T-helper 1 cell treated with Interleukin-12 subunit alpha and Interleukin-12 subunit beta and Interleukin-4 antibody, amounts not matched to agents 30 μg/mL and 1 μg/mL, for 36 hours (primary cell): ENCODE results near the gene FAM120AOS.

Experiments
- H3K27ac Mint-ChIP-seq: one replicate; pipeline ENCODE4 v1.8.0; 2021; ENCODE audit warnings: mild to moderate bottlenecking, mixed read lengths
- H3K27me3 Mint-ChIP-seq: one replicate; pipeline ENCODE4 v1.8.0; 2021; ENCODE audit warnings: low read depth, mixed read lengths
- H3K36me3 Mint-ChIP-seq: one replicate; pipeline ENCODE4 v1.8.0; 2021; ENCODE audit warnings: low read depth, mixed read lengths
- H3K4me1 Mint-ChIP-seq: one replicate; pipeline ENCODE4 v1.8.0; 2021; ENCODE audit warnings: low read depth, mixed read lengths
- H3K4me3 Mint-ChIP-seq: one replicate; pipeline ENCODE4 v1.8.0; 2021; ENCODE audit warnings: mild to moderate bottlenecking, moderate library complexity, mixed read lengths
- H3K9me3 Mint-ChIP-seq: one replicate; pipeline ENCODE4 v1.8.0; 2021; ENCODE audit warnings: mixed read lengths

The FAM120AOS gene

DNA sequence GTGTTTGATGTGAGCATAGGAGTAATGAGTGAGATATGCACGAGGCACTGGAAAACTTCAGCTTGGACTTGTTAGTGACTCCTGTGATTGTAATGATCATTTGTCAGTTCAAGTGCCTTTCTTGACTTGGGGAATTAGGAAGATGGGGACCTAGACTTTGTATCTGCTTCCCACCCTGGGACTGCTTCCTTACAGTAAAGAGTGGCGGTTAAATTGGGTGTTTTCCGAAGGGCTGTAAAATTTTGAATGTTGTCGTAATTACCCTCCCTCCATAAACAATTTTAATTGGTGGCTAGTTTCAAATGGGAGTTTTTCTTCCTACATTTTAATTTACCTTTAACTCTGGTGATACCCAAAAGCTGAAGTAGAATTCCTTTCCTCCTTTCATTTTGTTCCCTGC is 23.5 kb upstream of the FAM120AOS start:
- H3K27ac Mint-ChIP-seq = no peak overlapping the region

DNA sequence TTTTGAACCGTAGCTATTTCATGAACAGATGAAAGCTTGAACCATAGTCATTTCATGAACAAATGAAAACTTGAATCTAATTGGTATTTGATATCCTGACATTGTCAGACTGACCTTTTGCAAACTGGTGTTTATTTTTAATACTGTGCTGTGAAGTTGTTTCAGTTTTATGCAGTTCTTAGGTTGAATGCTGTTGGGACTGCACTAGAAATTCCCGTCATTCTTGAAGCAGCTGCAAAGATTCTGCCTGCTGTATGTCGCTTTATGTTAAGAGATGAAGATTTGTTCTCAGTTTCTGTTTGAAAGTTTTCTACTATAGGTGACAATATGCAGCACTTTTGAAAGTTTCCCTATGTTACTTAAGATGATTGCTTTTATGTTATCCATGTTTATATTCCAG is 22.5 kb upstream of the FAM120AOS start:
- peaks cover 25% of the 10 kb centered on the region for H3K4me1 Mint-ChIP-seq
- H3K9me3 Mint-ChIP-seq = no peaks in the 10 kb centered on the region
- no peak overlapping the region for H3K4me3 Mint-ChIP-seq
- H3K27ac Mint-ChIP-seq = no peak overlapping the region
- H3K27me3 Mint-ChIP-seq = no peaks in the 10 kb centered on the region
- peaks cover 35% of the 10 kb centered on the region for H3K36me3 Mint-ChIP-seq

More for the DNA sequence above, 23.5 kb upstream of the FAM120AOS start:
- Mint-ChIP-seq H3K36me3 (peaks cover 37% of the 10 kb centered on the region), H3K9me3 (no peaks in the 10 kb centered on the region), H3K27me3 (no peaks in the 10 kb centered on the region), H3K4me1 (peaks cover 20% of the 10 kb centered on the region), H3K4me3 (no peak overlapping the region)

DNA sequence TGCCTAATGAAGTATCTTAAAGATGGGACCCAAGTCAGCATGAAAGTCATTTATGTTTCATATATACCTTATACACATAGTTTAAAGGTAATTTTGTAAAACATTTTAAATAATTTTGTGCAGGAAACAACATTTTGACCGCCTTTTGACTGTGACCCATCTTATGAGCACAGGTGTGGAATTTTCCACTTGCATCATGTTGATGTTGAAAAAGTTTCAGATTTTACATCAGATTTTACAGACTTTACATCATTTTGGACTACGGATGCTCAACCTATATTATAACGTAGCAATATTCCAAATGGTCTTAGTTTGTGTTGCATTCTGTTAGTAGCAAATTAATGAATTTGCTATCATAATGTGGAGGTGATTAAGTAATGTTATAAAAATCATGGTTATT is 21.7 kb upstream of the FAM120AOS start:
- no peak overlapping the region for H3K4me3 Mint-ChIP-seq
- no peaks in the 10 kb centered on the region for H3K27me3 Mint-ChIP-seq
- H3K36me3 Mint-ChIP-seq = peaks cover 36% of the 10 kb centered on the region
- peaks cover 30% of the 10 kb centered on the region for H3K4me1 Mint-ChIP-seq
- H3K27ac Mint-ChIP-seq = no peak overlapping the region
- H3K9me3 Mint-ChIP-seq = no peaks in the 10 kb centered on the region

DNA sequence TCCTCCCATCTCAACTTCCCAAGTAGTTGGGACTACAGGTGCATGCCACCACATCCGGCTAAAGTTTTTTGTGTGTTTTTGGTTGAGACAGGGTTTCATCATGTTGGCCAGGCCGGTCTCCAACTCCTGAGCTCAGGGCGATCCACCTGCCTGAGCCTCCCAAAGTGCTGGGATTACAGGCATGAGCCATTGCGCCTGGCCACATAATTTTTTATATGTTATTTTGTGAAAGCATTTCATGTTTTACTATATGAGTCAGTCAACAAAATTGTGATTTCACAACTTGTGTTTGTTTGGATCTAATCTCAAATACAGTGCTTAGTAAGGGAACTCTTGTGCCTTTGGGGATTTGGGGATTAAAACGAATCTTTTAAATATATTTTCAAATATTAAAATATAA is 20.0 kb upstream of the FAM120AOS start:
- Mint-ChIP-seq H3K27me3 (no peaks in the 10 kb centered on the region), H3K36me3 (peaks cover 31% of the 10 kb centered on the region), H3K27ac (no peak overlapping the region), H3K4me1 (peaks cover 33% of the 10 kb centered on the region), H3K4me3 (no peak overlapping the region), H3K9me3 (no peaks in the 10 kb centered on the region)

DNA sequence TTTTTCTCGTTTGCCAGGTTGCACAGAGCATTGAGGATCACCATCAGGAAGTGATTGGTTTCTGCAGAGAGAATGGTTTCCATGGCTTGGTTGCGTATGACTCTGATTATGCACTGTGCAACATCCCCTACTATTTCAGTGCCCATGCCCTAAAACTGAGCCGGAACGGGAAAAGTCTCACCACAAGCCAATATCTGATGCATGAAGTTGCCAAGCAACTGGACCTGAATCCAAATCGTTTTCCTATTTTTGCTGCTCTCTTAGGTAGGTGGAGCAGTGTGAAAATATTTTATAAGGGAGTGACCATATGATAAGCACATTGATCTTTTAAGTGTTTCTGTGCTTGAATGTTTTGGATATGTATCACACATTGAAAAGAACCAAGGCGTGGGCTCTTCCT is 17.7 kb upstream of the FAM120AOS start:
- no peak overlapping the region for H3K27ac Mint-ChIP-seq
- H3K4me1 Mint-ChIP-seq = peaks cover 53% of the 10 kb centered on the region
- no peak overlapping the region for H3K4me3 Mint-ChIP-seq
- H3K36me3 Mint-ChIP-seq = peaks cover 24% of the 10 kb centered on the region
- H3K9me3 Mint-ChIP-seq = no peaks in the 10 kb centered on the region
- H3K27me3 Mint-ChIP-seq = no peaks in the 10 kb centered on the region

DNA sequence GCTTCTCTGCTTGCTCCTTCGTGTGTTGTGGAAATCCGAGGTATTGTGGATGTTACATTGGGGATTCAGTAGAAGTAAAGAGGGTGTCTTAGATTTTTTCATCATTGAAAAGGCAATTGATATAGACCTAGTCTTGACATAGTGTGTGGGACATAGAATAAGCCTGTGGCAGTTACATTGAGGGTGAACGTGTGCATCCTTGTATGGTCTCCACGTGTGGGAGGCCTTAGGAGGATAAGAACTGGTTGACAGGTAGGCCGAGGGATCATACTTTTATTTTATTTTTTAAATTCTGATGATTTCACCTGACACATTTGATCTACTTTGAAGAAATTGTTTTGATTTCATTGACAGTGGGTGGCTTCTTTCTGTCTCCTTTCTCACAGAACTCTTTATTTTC is 17.0 kb upstream of the FAM120AOS start:
- H3K27ac Mint-ChIP-seq = peak overlapping the region; percentile 2
- no peaks in the 10 kb centered on the region for H3K27me3 Mint-ChIP-seq
- H3K9me3 Mint-ChIP-seq = no peaks in the 10 kb centered on the region
- H3K4me1 Mint-ChIP-seq = peaks cover 54% of the 10 kb centered on the region
- peaks cover 22% of the 10 kb centered on the region for H3K36me3 Mint-ChIP-seq
- H3K4me3 Mint-ChIP-seq = no peak overlapping the region

DNA sequence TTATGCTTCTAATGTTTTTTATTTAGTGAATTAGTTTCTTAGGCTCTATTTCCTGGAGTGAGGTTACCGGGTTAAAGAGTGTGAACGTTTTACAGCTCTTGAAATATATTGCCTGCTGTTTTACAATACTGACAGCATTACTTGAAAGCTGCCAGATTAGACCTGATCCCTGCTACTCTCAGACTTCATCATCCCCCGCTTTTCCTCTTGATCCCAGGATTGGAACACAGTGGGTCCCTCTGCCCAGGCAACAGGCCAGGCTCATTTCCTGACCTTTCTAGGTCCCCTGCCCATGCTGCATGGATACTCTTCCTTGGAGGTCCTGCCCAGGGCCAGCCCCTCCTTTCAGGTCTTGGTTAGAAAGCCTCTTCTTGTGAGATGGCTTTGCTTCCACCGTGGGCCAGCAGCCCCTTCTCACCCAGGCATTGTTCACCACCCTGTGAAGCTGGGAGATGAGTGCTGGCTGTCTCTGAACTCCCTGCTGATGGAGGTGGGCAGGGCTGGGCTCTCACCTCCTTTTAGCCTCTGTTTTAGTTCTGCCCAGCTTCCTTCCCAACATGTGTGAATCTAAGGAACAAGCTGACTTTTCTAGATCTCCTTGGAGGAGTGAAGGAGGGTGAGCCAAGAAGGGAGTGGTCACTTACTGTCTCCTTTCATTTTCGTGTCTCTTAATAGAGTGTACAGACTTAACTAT is 15.5 kb upstream of the FAM120AOS start:
- H3K4me1 Mint-ChIP-seq = peaks cover 63% of the 10 kb centered on the region
- H3K4me3 Mint-ChIP-seq = peak overlapping the region; percentile 33
- H3K27ac Mint-ChIP-seq = peak overlapping the region; percentile 41

DNA sequence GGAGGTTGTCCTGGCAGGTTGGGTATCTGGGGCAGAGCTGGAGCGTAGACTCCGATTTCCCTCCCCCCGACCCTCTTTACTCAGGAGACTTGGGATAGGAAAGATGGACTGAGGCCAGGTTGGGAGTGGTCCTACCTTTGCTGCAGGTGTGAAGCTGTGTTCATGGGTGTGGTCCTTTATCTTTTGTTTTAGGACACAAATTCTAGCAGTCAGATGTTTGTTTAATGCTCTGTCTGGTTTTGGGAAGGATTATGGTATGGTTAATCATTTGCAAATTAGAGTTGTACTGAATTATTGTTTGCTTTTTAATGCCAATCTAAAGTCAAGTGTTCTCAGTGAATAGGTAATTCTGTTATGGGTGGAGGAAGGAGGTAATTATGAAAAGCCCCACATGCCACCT is 14.1 kb upstream of the FAM120AOS start:
- Mint-ChIP-seq H3K4me1 (peaks cover 76% of the 10 kb centered on the region), H3K36me3 (peaks cover 20% of the 10 kb centered on the region), H3K27ac (peak overlapping the region; percentile 34), H3K27me3 (no peaks in the 10 kb centered on the region), H3K4me3 (peak overlapping the region; percentile 14), H3K9me3 (no peaks in the 10 kb centered on the region)

More for the DNA sequence above, 15.5 kb upstream of the FAM120AOS start:
- Mint-ChIP-seq H3K36me3 (peaks cover 16% of the 10 kb centered on the region), H3K9me3 (no peaks in the 10 kb centered on the region), H3K27me3 (no peaks in the 10 kb centered on the region)

DNA sequence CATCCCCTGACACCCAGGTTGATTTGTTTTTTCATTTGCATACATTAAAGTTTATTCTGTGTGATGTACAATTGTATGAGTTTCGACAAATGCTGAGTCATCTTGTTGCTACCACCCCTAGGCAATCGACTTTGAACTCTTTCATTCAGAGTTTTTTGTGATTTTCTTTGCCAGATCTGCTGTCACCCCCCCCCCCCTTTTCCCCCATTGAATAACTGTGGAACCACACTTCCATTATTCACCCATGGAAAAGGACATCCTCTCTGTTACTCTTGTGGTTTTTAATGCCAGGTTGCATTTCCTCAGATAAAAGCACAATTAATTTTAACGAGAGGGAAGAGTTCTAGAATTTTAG is 13.7 kb upstream of the FAM120AOS start:
- Mint-ChIP-seq H3K36me3 (peaks cover 17% of the 10 kb centered on the region), H3K4me3 (peak overlapping the region; percentile 14), H3K27me3 (no peaks in the 10 kb centered on the region), H3K9me3 (no peaks in the 10 kb centered on the region), H3K4me1 (peaks cover 74% of the 10 kb centered on the region), H3K27ac (peak overlapping the region; percentile 49)

DNA sequence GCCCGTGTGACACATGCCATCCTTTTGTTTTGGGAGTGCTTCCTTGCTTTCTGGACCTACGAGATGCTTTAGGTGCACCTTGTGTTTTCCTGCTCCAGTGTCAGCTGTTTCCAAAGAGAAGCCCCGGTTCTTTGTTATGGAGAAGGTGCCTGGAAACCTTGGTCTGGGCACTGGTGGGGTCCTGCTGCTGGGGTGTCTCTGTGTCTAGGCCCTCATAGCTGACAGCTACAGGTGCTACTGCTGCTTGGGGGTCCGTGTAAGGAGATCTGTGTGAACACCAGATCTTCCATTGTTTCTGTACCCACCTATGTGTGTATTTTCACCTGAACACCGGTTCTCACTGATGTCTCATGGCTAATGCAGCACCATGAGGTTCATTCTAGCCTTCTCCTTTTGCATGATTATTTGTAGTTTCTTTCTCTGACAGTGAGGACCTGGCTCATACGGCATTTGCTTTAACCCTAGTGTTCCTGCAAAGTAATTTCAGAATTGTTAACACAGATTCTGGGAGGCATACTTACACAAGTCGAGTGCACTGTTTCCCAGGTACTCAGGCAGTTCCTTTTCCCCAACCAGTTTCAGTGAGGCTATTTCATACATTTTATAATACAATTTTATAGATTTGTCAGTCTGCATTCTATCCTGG is 13.2 kb upstream of the FAM120AOS start:
- peak overlapping the region; percentile 60 for H3K27ac Mint-ChIP-seq
- peaks cover 78% of the 10 kb centered on the region for H3K4me1 Mint-ChIP-seq
- no peak overlapping the region for H3K4me3 Mint-ChIP-seq
- no peaks in the 10 kb centered on the region for H3K9me3 Mint-ChIP-seq
- no peaks in the 10 kb centered on the region for H3K27me3 Mint-ChIP-seq
- peaks cover 17% of the 10 kb centered on the region for H3K36me3 Mint-ChIP-seq

DNA sequence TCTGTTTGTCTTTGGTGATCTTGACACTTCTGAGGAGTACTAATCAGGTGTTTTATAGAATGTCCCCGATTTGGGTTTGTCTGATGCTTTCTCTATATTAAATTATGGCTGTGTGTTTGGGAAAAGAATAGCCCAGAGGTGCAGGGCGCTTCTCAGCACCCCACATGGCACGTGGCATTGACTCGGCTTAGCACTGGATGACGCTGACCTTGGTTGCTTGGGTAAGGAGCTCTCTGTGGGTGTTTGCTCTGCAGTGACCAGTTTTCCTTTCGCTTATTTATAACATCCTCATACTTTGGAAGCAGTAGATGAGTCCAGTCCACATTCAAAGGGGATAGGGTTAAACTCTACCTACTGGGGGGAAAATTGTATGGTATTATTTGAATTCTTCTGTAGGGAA is 12.5 kb upstream of the FAM120AOS start:
- peak overlapping the region; percentile 14 for H3K4me3 Mint-ChIP-seq
- peak overlapping the region; percentile 60 for H3K27ac Mint-ChIP-seq
- H3K4me1 Mint-ChIP-seq = peaks cover 76% of the 10 kb centered on the region
- H3K27me3 Mint-ChIP-seq = no peaks in the 10 kb centered on the region
- no peaks in the 10 kb centered on the region for H3K9me3 Mint-ChIP-seq
- H3K36me3 Mint-ChIP-seq = peaks cover 16% of the 10 kb centered on the region

DNA sequence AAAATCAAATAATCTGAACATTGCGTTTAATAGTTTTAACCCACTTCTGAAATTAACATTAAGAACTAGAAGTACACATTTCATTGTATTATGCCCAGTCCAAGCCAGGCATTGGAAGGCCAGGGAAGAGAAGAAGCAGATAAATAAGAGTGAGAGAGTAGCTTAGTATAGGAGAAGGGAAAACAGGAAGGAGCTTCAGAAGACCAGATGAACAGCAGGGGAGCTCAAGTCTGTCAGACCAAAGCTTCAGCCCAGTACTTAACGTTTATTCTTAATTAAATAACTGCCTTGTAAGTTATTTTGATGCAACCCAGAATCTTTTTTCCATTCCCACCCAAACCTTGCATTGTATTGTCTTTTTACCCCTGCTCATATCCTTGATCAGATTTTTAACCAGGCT is 11.5 kb upstream of the FAM120AOS start:
- Mint-ChIP-seq H3K27ac (peak overlapping the region; percentile 90), H3K4me3 (peak overlapping the region; percentile 58), H3K4me1 (peaks cover 75% of the 10 kb centered on the region), H3K9me3 (no peaks in the 10 kb centered on the region), H3K36me3 (peaks cover 12% of the 10 kb centered on the region), H3K27me3 (no peaks in the 10 kb centered on the region)

DNA sequence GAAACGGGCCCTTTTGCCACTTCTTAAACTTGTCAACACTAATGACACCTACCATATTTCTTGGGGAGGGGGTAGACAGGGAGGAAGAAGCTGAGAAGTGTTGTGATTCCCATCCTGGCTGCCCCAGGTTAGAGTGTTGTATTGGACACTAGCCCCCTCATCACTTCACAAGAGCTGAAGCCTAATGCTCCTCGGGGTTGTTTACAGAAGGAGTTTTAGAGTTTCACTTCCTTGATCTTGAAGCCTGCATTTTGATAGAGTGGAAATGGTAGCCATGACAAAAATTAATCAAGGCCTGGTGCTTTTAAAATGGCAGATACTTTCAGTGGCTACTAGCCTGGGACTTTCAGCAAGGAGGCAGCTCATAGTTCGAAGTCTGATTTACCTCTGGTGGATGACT is 11.0 kb upstream of the FAM120AOS start:
- Mint-ChIP-seq H3K27me3 (no peaks in the 10 kb centered on the region), H3K27ac (peak overlapping the region; percentile 90), H3K4me3 (peak overlapping the region; percentile 58), H3K36me3 (peaks cover 14% of the 10 kb centered on the region), H3K9me3 (no peaks in the 10 kb centered on the region), H3K4me1 (peaks cover 80% of the 10 kb centered on the region)

DNA sequence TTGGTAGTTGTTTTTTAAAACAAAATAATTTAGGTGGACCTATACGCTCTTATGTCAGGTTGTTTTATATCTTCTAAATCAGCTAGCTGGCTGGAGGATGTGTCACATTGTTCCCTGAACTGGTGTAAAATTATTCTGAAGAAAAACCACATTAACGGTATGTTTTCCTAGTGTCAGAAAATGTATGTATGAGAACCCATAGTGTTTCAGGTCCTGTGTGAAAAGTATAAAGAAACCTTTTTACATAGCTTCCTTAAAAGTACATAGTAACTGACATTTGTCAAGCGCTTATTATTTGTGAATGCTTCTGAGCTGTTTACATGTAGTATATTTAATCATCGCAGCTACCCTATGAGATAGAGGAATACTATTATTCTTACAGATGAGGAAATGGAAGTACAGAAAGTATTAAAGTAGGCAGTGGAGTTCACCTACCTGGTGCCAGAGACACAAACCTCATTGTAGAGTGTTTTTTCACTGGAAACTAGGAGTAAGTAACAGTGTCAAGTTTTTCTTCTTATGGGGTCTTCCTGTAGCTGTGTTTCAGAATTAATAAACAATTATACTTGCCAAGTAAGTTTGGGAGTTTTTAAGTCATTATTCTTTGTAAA is 10.4 kb upstream of the FAM120AOS start:
- Mint-ChIP-seq H3K9me3 (no peaks in the 10 kb centered on the region), H3K36me3 (peaks cover 18% of the 10 kb centered on the region), H3K4me1 (peaks cover 80% of the 10 kb centered on the region), H3K4me3 (peak overlapping the region; percentile 58), H3K27ac (peak overlapping the region; percentile 90), H3K27me3 (no peaks in the 10 kb centered on the region)

DNA sequence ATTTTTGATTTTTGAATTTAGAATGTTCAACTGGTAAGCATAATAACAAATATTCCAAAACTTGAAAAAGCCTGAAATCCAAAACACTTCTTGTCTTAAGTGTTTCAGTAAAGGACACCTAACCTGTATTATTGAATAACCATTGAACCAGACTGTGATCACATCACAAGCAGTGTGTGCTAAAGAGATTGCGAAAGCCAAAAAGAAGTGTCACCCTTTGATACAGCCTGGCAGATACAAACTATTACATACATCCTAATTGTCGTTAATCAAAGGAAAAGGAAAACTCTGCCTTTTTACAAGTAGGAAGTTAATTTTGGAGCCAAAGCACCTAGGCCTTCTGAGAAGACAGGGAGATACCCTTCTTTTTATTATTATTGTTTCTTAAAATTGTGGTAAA is 8.4 kb upstream of the FAM120AOS start:
- H3K36me3 Mint-ChIP-seq = peaks cover 23% of the 10 kb centered on the region
- H3K4me3 Mint-ChIP-seq = no peak overlapping the region
- H3K27me3 Mint-ChIP-seq = no peaks in the 10 kb centered on the region
- H3K27ac Mint-ChIP-seq = no peak overlapping the region
- peaks cover 78% of the 10 kb centered on the region for H3K4me1 Mint-ChIP-seq
- no peaks in the 10 kb centered on the region for H3K9me3 Mint-ChIP-seq
